ENCODE data around the gene HMOX1.
"Not testable (repeated sequence)": the region's sequence is repeated elsewhere in the genome, so short reads cannot be mapped to it uniquely, and the experiment has no call there.

HMOX1 gene

GRCh38 chr22:35379146-35379993, 1.5 kb upstream of the HMOX1 start:
- no peak for DNase-seq (ENCODE audit: low read depth)

GRCh38 chr22:35380013-35380412, 883 bp upstream of the HMOX1 start:
- DNase-seq (ENCODE audit: low read depth): no peak

GRCh38 chr22:35381424-35382009, 621 bp downstream of the HMOX1 start:
- no peak for DNase-seq (ENCODE audit: low read depth)

- no peak for DNase-seq (ENCODE audit: low read depth)
Observed at GRCh38 chr22:35383679-35384071, 2.8 kb downstream of the HMOX1 start.

GRCh38 chr22:35384527-35384926, 3.6 kb downstream of the HMOX1 start:
- DNase-seq (ENCODE audit: low read depth): no peak

- no peak for DNase-seq (ENCODE audit: low read depth)
Observed at GRCh38 chr22:35384975-35385588, 4.2 kb downstream of the HMOX1 start.

GRCh38 chr22:35386670-35387288, 5.9 kb downstream of the HMOX1 start:
- DNase-seq (ENCODE audit: low read depth): no peak

GRCh38 chr22:35390933-35391332, 10.0 kb downstream of the HMOX1 start:
- DNase-seq (ENCODE audit: low read depth): no peak

- no peak for DNase-seq (ENCODE audit: low read depth)
Observed at GRCh38 chr22:35392357-35392756, 11.5 kb downstream of the HMOX1 start.

- no peak for DNase-seq (ENCODE audit: low read depth)
Observed at GRCh38 chr22:35393116-35394010, 12.5 kb downstream of the HMOX1 start.

GRCh38 chr22:35394011-35394312, 13.1 kb downstream of the HMOX1 start:
- no peak for DNase-seq (ENCODE audit: low read depth)

GRCh38 chr22:35394810-35395563, 14.1 kb downstream of the HMOX1 start:
- DNase-seq (ENCODE audit: low read depth): no peak

GRCh38 chr22:35396622-35397021, 15.7 kb downstream of the HMOX1 start:
- DNase-seq (ENCODE audit: low read depth): not testable (repeated sequence)

- DNase-seq (ENCODE audit: low read depth): no peak
Observed at GRCh38 chr22:35397095-35397904, 16.4 kb downstream of the HMOX1 start.

- no peak for DNase-seq (ENCODE audit: low read depth)
Observed at GRCh38 chr22:35398591-35398973, 17.7 kb downstream of the HMOX1 start.

- no peak for DNase-seq (ENCODE audit: low read depth)
Observed at GRCh38 chr22:35399114-35399677, 18.3 kb downstream of the HMOX1 start.

GRCh38 chr22:35399678-35400500, 19.0 kb downstream of the HMOX1 start, which contains the start of gene MCM5:
Gene MCM5 (plus strand): TSS chr22:35400140. CDS start chr22:35400439, 299 bp downstream.
- peak; percentile 97 for DNase-seq (ENCODE audit: low read depth)

GRCh38 chr22:35400501-35400790, 19.6 kb downstream of the HMOX1 start:
- no peak for DNase-seq (ENCODE audit: low read depth)

GRCh38 chr22:35401863-35402262, 21.0 kb downstream of the HMOX1 start:
- DNase-seq (ENCODE audit: low read depth): no peak
